Choroid plexus epithelial cell (primary cell): ENCODE measurements around the gene TMEM123.
A peak's percentile ranks its signal among the peaks of the same experiment; 100 is the strongest.
"Not testable (repeated sequence)": the region's sequence is repeated elsewhere in the genome, so short reads cannot be mapped to it uniquely, and the experiment has no call there.

ENCODE experiments used
- DNase-seq: peaks from one replicate; pipeline ENCODE4 v3.0.0-alpha.2; 2010; ENCODE audit warnings: low read depth
- H3K4me3 ChIP-seq: 2 replicates; pipeline ENCODE4 v1.5.1; 2011; ENCODE audit warnings: low read depth, mild to moderate bottlenecking, control low read depth, low read length, moderate library complexity
- CTCF ChIP-seq: conservative IDR thresholded peaks from 2 replicates; pipeline ENCODE4 v1.5.1; 2011; ENCODE audit warnings: low read depth, mild to moderate bottlenecking, control low read depth, inconsistent platforms, low read length, moderate library complexity

The TMEM123 gene

DNA sequence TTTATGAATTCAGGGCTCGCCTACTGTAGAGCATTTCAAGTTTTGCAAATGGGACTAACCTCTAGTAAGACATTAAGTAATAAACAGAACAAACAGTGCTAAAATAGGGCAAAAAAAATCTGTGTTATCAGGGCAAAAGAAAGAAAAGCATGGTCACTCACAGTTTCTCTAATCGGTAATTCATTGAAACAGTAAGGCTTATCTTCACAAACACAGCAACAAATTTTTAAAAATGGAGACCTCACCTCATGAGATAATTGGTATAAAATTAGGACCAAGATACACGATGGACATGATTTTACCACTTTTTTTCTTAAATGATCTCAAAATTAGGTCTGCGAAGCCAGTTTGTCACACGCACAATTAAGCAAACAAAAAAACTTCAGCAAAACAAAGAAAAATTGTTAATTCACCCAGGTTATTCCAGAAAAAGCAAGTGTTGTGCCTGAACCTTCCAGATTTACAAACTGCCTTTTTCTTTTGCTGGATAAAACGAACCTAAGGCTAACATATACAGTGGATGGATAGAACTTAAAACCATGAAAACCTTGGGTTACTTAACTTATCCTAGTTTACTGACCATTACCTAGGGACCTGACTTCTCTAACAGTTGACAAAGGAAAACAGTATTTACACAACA, 1.4 kb downstream of the TMEM123 start:
- peak overlapping the region; percentile 85 for H3K4me3 ChIP-seq
- no peak for DNase-seq
- TF ChIP-seq CTCF, result no peak

- no peak for TF ChIP-seq CTCF
- DNase-seq, result no peak
- no peak overlapping the region for H3K4me3 ChIP-seq
These were observed 2.7 kb downstream of the TMEM123 start for GRCh38 chr11:102449651-102450570.

GRCh38 chr11:102448869-102449224, 3.7 kb downstream of the TMEM123 start:
- peak; percentile 64 for DNase-seq
- no peak for TF ChIP-seq CTCF
- H3K4me3 ChIP-seq, result no peak overlapping the region

GRCh38 chr11:102447941-102448868, 4.4 kb downstream of the TMEM123 start:
- no peak for TF ChIP-seq CTCF
- no peak overlapping the region for H3K4me3 ChIP-seq

DNA sequence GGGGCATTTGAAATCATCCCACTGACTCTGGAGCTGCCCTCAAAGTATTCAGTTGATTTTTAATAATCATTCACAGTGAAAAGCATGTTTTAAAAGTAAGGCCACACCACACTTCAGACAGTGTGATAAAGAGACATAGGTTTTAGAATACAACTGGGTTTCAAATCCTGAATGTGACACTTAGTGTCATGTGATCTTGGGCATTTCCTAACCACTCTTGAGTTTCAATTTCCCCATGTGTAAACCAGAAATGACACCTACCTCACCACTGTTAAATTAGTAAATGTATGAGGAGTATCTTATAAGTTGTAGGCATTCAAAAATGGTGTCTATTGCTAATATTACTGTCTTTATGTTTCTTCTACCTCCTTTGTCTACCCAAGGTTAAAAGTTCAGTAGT, 5.4 kb downstream of the TMEM123 start:
- no peak for TF ChIP-seq CTCF
- H3K4me3 ChIP-seq, result no peak overlapping the region
- DNase-seq, result no peak

More at GRCh38 chr11:102447941-102448868, 4.4 kb downstream of the TMEM123 start:
- no peak for DNase-seq

DNA sequence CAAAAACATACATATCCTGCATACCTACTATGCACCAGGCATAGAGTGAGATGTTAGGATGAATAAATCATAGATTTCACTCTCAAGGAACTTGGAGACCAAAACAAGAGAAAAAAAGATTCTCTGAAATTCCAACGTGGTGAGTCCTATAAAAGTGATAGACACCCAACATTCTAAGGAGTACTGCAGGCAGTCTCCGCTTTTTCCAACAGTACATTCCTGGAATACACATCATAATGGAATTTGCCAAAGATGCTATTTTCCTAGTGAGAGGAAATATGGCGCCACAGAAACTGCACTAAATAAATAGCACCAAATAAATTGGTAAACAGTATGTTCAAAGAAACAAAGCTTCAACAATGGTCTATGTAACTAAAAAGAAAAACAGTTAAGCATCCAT, 6.0 kb downstream of the TMEM123 start:
- no peak overlapping the region for H3K4me3 ChIP-seq
- no peak for TF ChIP-seq CTCF
- peak; percentile 59 for DNase-seq

DNA sequence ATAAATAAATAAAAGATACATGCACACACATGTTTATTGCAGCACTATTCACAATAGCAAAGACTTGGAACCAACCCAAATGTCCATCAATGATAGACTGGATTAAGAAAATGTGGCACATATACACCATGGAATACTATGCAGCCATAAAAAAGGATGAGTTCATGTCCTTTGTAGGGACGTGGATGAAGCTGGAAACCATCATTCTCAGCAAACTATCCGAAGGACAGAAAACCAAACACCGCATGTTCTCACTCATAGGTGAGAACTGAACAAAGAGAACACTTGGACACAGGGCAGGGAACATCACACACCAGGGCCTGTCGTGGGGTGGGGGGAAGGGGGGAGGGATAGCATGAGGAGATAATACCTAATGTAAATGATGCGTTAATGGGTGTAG, 7.9 kb downstream of the TMEM123 start:
- not testable (repeated sequence) for H3K4me3 ChIP-seq

GRCh38 chr11:102444142-102444541, 8.4 kb downstream of the TMEM123 start:
- DNase-seq, result not testable (repeated sequence)

More for the DNA sequence above, 7.9 kb downstream of the TMEM123 start:
- not testable (repeated sequence) for DNase-seq

DNA sequence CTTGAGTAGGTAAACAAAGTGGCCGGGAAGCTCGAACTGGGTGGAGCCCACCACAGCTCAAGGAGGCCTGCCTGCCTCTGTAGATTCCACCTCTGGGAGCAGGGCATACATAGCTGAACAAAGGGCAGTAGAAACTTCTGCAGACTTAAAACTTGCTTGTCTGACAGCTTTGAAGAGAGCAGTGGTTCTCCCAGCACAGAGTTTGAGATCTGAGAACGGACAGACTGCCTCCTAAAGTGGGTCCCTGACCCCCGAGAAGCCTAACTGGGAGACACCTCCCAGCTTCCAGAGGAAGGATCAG, 13.6 kb downstream of the TMEM123 start:
- not testable (repeated sequence) for H3K4me3 ChIP-seq

More at GRCh38 chr11:102444142-102444541, 8.4 kb downstream of the TMEM123 start:
- not testable (repeated sequence) for H3K4me3 ChIP-seq

More for the DNA sequence above, 13.6 kb downstream of the TMEM123 start:
- not testable (repeated sequence) for DNase-seq
